Lung (tissue), 12 donors: ENCODE measurements around the gene ALDH1L2. TPM values are rescaled to one million over a fixed set of nuclear protein-coding genes. Genes with fewer than 3 reads are reported as not detected.

Source experiments
- ATAC-seq: fragments of 200-7000 bp; cut with Tn5 transposase; one replicate; pipeline ENCODE4 v1.9.1; 2020; ENCODE audit warnings: moderate number of reproducible peaks; ENCODE audit not compliant: insufficient read depth, low FRiP score
- DNase-seq, 3 donors: peaks; one replicate each; pipeline ENCODE4 v3.0.0-alpha.2; 2013 to 2017
- H3K27ac ChIP-seq, 2 donors: one replicate each; pipeline ENCODE4 v1.5.1; 2013; ENCODE audit warnings: mild to moderate bottlenecking in 2 of 2, moderate library complexity in 2 of 2, control low read depth in 1 of 2, inconsistent platforms in 1 of 2, low read depth in 1 of 2, low read length in 1 of 2
- H3K27me3 ChIP-seq, 3 donors: one replicate each; pipeline ENCODE4 v1.5.1; 2013; ENCODE audit warnings: low read length in 2 of 3; ENCODE audit not compliant: control insufficient read depth in 3 of 3, insufficient read depth in 3 of 3
- H3K36me3 ChIP-seq, 4 donors: one replicate each; pipeline ENCODE4 v1.5.1; 2013; ENCODE audit warnings: low read length in 4 of 4, mild to moderate bottlenecking in 1 of 4, moderate library complexity in 1 of 4; ENCODE audit not compliant: control insufficient read depth in 4 of 4, insufficient read depth in 4 of 4
- H3K4me1 ChIP-seq, 5 donors: one replicate each; pipeline ENCODE4 v1.5.1; 2013; ENCODE audit warnings: low read length in 5 of 5, mild to moderate bottlenecking in 2 of 5, moderate library complexity in 1 of 5; ENCODE audit not compliant: control insufficient read depth in 5 of 5, insufficient read depth in 5 of 5
- H3K4me3 ChIP-seq: one replicate; pipeline ENCODE4 v1.5.1; 2013; ENCODE audit warnings: mild to moderate bottlenecking, control low read depth, moderate library complexity
- H3K9ac ChIP-seq, 2 donors: one replicate each; pipeline ENCODE4 v1.5.1; 2013; ENCODE audit warnings: low read length in 2 of 2, control low read depth in 1 of 2; ENCODE audit not compliant: insufficient read depth in 1 of 2
- H3K9me3 ChIP-seq, 4 donors: one replicate each; pipeline ENCODE4 v1.5.1; 2013; ENCODE audit warnings: low read length in 3 of 4, mild to moderate bottlenecking in 1 of 4, moderate library complexity in 1 of 4; ENCODE audit not compliant: control insufficient read depth in 4 of 4, insufficient read depth in 3 of 4
- CTCF ChIP-seq: IDR thresholded peaks from 2 replicates; pipeline ENCODE4 v1.5.1; 2012; ENCODE audit warnings: mild to moderate bottlenecking; ENCODE audit errors: control extremely low read depth, extremely low read depth
- WGBS, 2 donors: extraction: QIAGEN DNeasy Blood & Tissue Kit; methylation state at CpG; one replicate each; pipeline ENCODE4 v1.1.7; 2013; 5-methylcytosine and 5-hydroxymethylcytosine counted together
- polyA plus RNA-seq, 2 donors: library from polyadenylated mRNA; stranded (reverse); fragments of 200-250 nt; gene quantifications; one replicate each; pipeline ENCODE4 v1.2.1, GENCODE V29; 2013
- total RNA-seq, 2 donors: library from RNA; depleted of rRNA in 1 of 2; stranded (reverse); fragments of >200 nt in 1 of 2; gene quantifications; one replicate each; pipeline ENCODE4 v1.2.1, GENCODE V29; 2014 to 2021
- donor health status: control.
- donor health status: control.
- donor health status: Bipolar disorder and iron deficiency.
- donor health status: healthy.
- donor health status: DM: yes; HTN: yes; CAD: no.

ALDH1L2 gene
- total and polyA plus RNA-seq, 4 donors: 1.1 to 28.4 (median 4.9) TPM

- Histone ChIP-seq H3K9me3 (no peaks in the 10 kb centered on the region), H3K4me3 (no peak overlapping the region), H3K36me3 (no peaks in the 10 kb centered on the region), H3K27me3 (no peaks in the 10 kb centered on the region), H3K9ac (no peak overlapping the region), H3K27ac (no peak overlapping the region), H3K4me1 (no peaks in the 10 kb centered on the region)
- TF ChIP-seq CTCF: no peak
- ATAC-seq: no peak
- DNase-seq: peak in 2 of 3 donors; percentile 40 to 42
- WGBS, 2 donors: 69% methylated on average over 7 of the region's 7 CpGs
Measured at GRCh38 chr12:104974626-104975290, 109.5 kb downstream of the ALDH1L2 start.

- H3K27ac ChIP-seq: no peak overlapping the region
- WGBS, 2 donors: 94 to 95% methylated on average over 5 of the region's 5 CpGs
Measured at GRCh38 chr12:104973250-104973649, 111.0 kb downstream of the ALDH1L2 start.

GRCh38 chr12:104971306-104971705 is 113.0 kb downstream of the ALDH1L2 start:
- H3K4me3 ChIP-seq: no peak overlapping the region
- peaks cover 0 to 3% (median 0%) of the 10 kb centered on the region in 3 donors for H3K27me3 ChIP-seq
- no peaks in the 10 kb centered on the region for H3K9me3 ChIP-seq
- no peaks in the 10 kb centered on the region for H3K36me3 ChIP-seq
- no peak overlapping the region for H3K9ac ChIP-seq
- ATAC-seq (no peak), DNase-seq (no peak)
- 69 to 71% methylated on average over 5 of the region's 5 CpGs for WGBS, 2 donors
- no peak for TF ChIP-seq CTCF
- no peak overlapping the region for H3K27ac ChIP-seq
- no peaks in the 10 kb centered on the region for H3K4me1 ChIP-seq

More at GRCh38 chr12:104973250-104973649, 111.0 kb downstream of the ALDH1L2 start:
- H3K36me3 ChIP-seq: no peaks in the 10 kb centered on the region
- no peaks in the 10 kb centered on the region for H3K27me3 ChIP-seq
- no peak overlapping the region for H3K9ac ChIP-seq
- no peaks in the 10 kb centered on the region for H3K4me1 ChIP-seq
- no peak overlapping the region for H3K4me3 ChIP-seq
- TF ChIP-seq CTCF: no peak
- DNase-seq: no peak
- no peak for ATAC-seq
- H3K9me3 ChIP-seq: no peaks in the 10 kb centered on the region

Other genes starting within 250 kb of the ALDH1L2 start
- 10 to 100 TPM; 27.0 to 64.7 TPM for gene SLC41A2, start 126.2 kb downstream of the ALDH1L2 start, total RNA-seq
- 10 to 100 TPM in 1 of 2 donors, 1 to 10 TPM in 1; 6.2 to 22.4 TPM for gene SLC41A2, start 126.2 kb downstream of the ALDH1L2 start, polyA plus RNA-seq
- gene NOPCHAP1, start 98.1 kb downstream of the ALDH1L2 start, total RNA-seq: 10 to 100 TPM in 1 of 2 donors, 1 to 10 TPM in 1; 7.8 to 11.7 TPM
- 10 to 100 TPM in 1 of 2 donors, 1 to 10 TPM in 1; 9.1 to 12.2 TPM for gene NOPCHAP1, start 98.1 kb downstream of the ALDH1L2 start, polyA plus RNA-seq
- 100 to 1,000 TPM in 1 of 2 donors, 10 to 100 TPM in 1; 46.9 to 150 TPM for gene WASHC4, start 23.3 kb upstream of the ALDH1L2 start, total RNA-seq
- gene WASHC4, start 23.3 kb upstream of the ALDH1L2 start, polyA plus RNA-seq: 10 to 100 TPM; 18.8 to 21.7 TPM
- gene APPL2, start 151.7 kb upstream of the ALDH1L2 start, total RNA-seq: 10 to 100 TPM; 35.9 to 89.5 TPM
- gene APPL2, start 151.7 kb upstream of the ALDH1L2 start, polyA plus RNA-seq: 10 to 100 TPM; 11.8 to 17.1 TPM
- gene C12orf75, start 246.2 kb upstream of the ALDH1L2 start, total RNA-seq: 10 to 100 TPM; 18.2 to 26.7 TPM
- 10 to 100 TPM in 1 of 2 donors, 1 to 10 TPM in 1; 7.0 to 16.2 TPM for gene C12orf75, start 246.2 kb upstream of the ALDH1L2 start, polyA plus RNA-seq